Mesenchymal stem cell (in vitro differentiated cells and primary cell): Measurements from ENCODE around the gene LILRB5. TPM values are rescaled to one million over a fixed set of nuclear protein-coding genes. Genes with fewer than 3 reads are reported as not detected.

ENCODE experiments used
- DNase-seq: peaks from one replicate; pipeline ENCODE4 v3.0.0-alpha.2; 2013
- H2AFZ ChIP-seq: one replicate; pipeline ENCODE4 v1.6.1; 2013; ENCODE audit warnings: low read depth, mild to moderate bottlenecking, control low read depth, inconsistent platforms, low read length, moderate library complexity
- H2AK5ac ChIP-seq: 2 replicates; pipeline ENCODE4 v1.6.1; 2013; ENCODE audit warnings: low read length, moderate library complexity, mild to moderate bottlenecking, inconsistent platforms; ENCODE audit not compliant: severe bottlenecking
- H2BK120ac ChIP-seq: one replicate; pipeline ENCODE4 v1.6.1; 2013; ENCODE audit warnings: low read depth, mild to moderate bottlenecking, inconsistent platforms, low read length, moderate library complexity
- H2BK12ac ChIP-seq, 2 experiments: one replicate each; pipeline ENCODE4 v1.6.1; 2013; ENCODE audit warnings: inconsistent platforms in 2 of 2, low read length in 2 of 2, mild to moderate bottlenecking in 2 of 2, moderate library complexity in 2 of 2, control low read depth in 1 of 2
- H2BK15ac ChIP-seq: one replicate; pipeline ENCODE4 v1.6.1; 2013; ENCODE audit warnings: mild to moderate bottlenecking, low read depth, inconsistent platforms; ENCODE audit not compliant: poor library complexity, severe bottlenecking
- H2BK5ac ChIP-seq: 2 replicates; pipeline ENCODE4 v1.6.1; 2013; ENCODE audit warnings: low read depth, mild to moderate bottlenecking, low read length, control low read depth, inconsistent platforms; ENCODE audit not compliant: poor library complexity, severe bottlenecking
- H3K14ac ChIP-seq, 2 experiments: one replicate each; pipeline ENCODE4 v1.6.1; 2013; ENCODE audit warnings: inconsistent platforms in 2 of 2, low read length in 2 of 2, control low read depth in 1 of 2, mild to moderate bottlenecking in 1 of 2, moderate library complexity in 1 of 2
- H3K18ac ChIP-seq, 2 experiments: one replicate each; pipeline ENCODE4 v1.6.1; 2013; ENCODE audit warnings: inconsistent platforms in 2 of 2, low read length in 2 of 2, control low read depth in 1 of 2, low read depth in 1 of 2, mild to moderate bottlenecking in 1 of 2
- H3K23ac ChIP-seq, 2 experiments: one replicate each; pipeline ENCODE4 v1.6.1; 2013; ENCODE audit warnings: inconsistent platforms in 2 of 2, low read length in 2 of 2, mild to moderate bottlenecking in 2 of 2, moderate library complexity in 2 of 2, control low read depth in 1 of 2
- H3K27ac ChIP-seq: 2 replicates; pipeline ENCODE4 v1.5.1; 2013; ENCODE audit warnings: mild to moderate bottlenecking, moderate library complexity, low read length, control low read depth, inconsistent platforms; ENCODE audit not compliant: poor library complexity, severe bottlenecking
- H3K27me3 ChIP-seq, 2 experiments: 2 replicates each; pipeline versions ENCODE4 v1.6.1 to v1.7.0; 2013; ENCODE audit warnings: low read length in 2 of 2, mild to moderate bottlenecking in 2 of 2, moderate library complexity in 2 of 2, control low read depth in 1 of 2, inconsistent platforms in 1 of 2; ENCODE audit not compliant: control insufficient read depth in 1 of 2, insufficient read depth in 1 of 2
- H3K36me3 ChIP-seq, 2 experiments: 2 replicates each; pipeline versions ENCODE4 v1.6.1 to v1.7.0; 2013; ENCODE audit warnings: low read length in 2 of 2, control low read depth in 1 of 2, inconsistent platforms in 1 of 2, low read depth in 1 of 2, mild to moderate bottlenecking in 1 of 2; ENCODE audit not compliant: insufficient read depth in 2 of 2, control insufficient read depth in 1 of 2
- H3K4ac ChIP-seq, 2 experiments: one replicate each; pipeline ENCODE4 v1.6.1; 2013; ENCODE audit warnings: inconsistent platforms in 2 of 2, low read length in 2 of 2, mild to moderate bottlenecking in 2 of 2, moderate library complexity in 2 of 2, control low read depth in 1 of 2, low read depth in 1 of 2
- H3K4me1 ChIP-seq: 2 replicates; pipeline ENCODE4 v1.6.1; 2013; ENCODE audit warnings: low read depth, low read length, control low read depth; ENCODE audit not compliant: control insufficient read depth, insufficient read depth
- H3K4me2 ChIP-seq: 2 replicates; pipeline ENCODE4 v1.6.1; 2013; ENCODE audit warnings: low read length, mild to moderate bottlenecking, inconsistent platforms; ENCODE audit not compliant: poor library complexity, severe bottlenecking
- H3K4me3 ChIP-seq, 2 experiments: 2 replicates each; pipeline versions ENCODE4 v1.5.1 to v1.7.0; 2013; ENCODE audit warnings: low read length in 2 of 2, mild to moderate bottlenecking in 2 of 2, control low read depth in 1 of 2, low read depth in 1 of 2; ENCODE audit not compliant: insufficient read depth in 1 of 2
- H3K79me1 ChIP-seq: replicated peaks from 2 replicates; pipeline ENCODE4 v1.6.1; 2013; ENCODE audit warnings: mild to moderate bottlenecking, control low read depth, low read length, inconsistent platforms; ENCODE audit not compliant: poor library complexity, severe bottlenecking
- H3K9ac ChIP-seq: 2 replicates; pipeline ENCODE4 v1.7.0; 2013; ENCODE audit warnings: mild to moderate bottlenecking, low read length, moderate library complexity
- H3K9me3 ChIP-seq: 2 replicates; pipeline ENCODE4 v1.7.0; 2013; ENCODE audit warnings: mild to moderate bottlenecking, low read length; ENCODE audit not compliant: control insufficient read depth
- H4K8ac ChIP-seq: one replicate; pipeline ENCODE4 v1.6.1; 2013; ENCODE audit warnings: inconsistent platforms, mild to moderate bottlenecking, low read length, moderate library complexity
- H4K91ac ChIP-seq: one replicate; pipeline ENCODE4 v1.6.1; 2013; ENCODE audit warnings: mild to moderate bottlenecking, low read length, inconsistent platforms
- WGBS: methylation state at CpG from one replicate; pipeline ENCODE4 v1.1.7; 2013; ENCODE audit warnings: mixed read lengths; 5-methylcytosine and 5-hydroxymethylcytosine counted together
- polyA plus RNA-seq, 2 experiments: library from polyadenylated mRNA; stranded (reverse); fragments of 200-250 nt; gene quantifications; one replicate each; pipeline ENCODE4 v1.2.3, GENCODE V29; 2013

LILRB5 gene
- polyA plus RNA-seq (2013, experiment 1 of 2) = not detected
- not detected for polyA plus RNA-seq (2013, experiment 2 of 2)

GRCh38 chr19:54257116-54257480, at the start of gene LILRB5:
Gene LILRB5, minus strand, starts transcription at chr19:54257273. Its CDS starts 80 bp downstream, at chr19:54257193.
- no peaks in the 10 kb centered on the region for H3K4me1 ChIP-seq
- no peaks in the 10 kb centered on the region for H3K36me3 ChIP-seq
- no peak within 1 kb of the TSS for H3K14ac ChIP-seq
- no peak within 1 kb of the TSS for H3K4ac ChIP-seq
- H2BK12ac ChIP-seq = no peak within 1 kb of the TSS
- H3K9me3 ChIP-seq = no peaks in the 10 kb centered on the region
- no peak within 1 kb of the TSS for H2AFZ ChIP-seq
- H2BK5ac ChIP-seq = no peak within 1 kb of the TSS
- no peak within 1 kb of the TSS for H3K18ac ChIP-seq
- peaks cover 23 to 59% of the 10 kb centered on the region in 2 experiments for H3K27me3 ChIP-seq
- no peak within 1 kb of the TSS for H3K23ac ChIP-seq
- WGBS = 88% methylated on average over 9 of the region's 9 CpGs
- no peak within 1 kb of the TSS for H4K8ac ChIP-seq
- no peak within 1 kb of the TSS for H3K9ac ChIP-seq
- no peak for DNase-seq
- no peak within 1 kb of the TSS for H2BK15ac ChIP-seq
- H3K27ac ChIP-seq = no peak within 1 kb of the TSS
- H2BK120ac ChIP-seq = no peak within 1 kb of the TSS
- no peaks in the 10 kb centered on the region for H3K79me1 ChIP-seq
- H4K91ac ChIP-seq = no peak within 1 kb of the TSS
- no peak within 1 kb of the TSS for H3K4me2 ChIP-seq
- no peak within 1 kb of the TSS for H2AK5ac ChIP-seq
- no peak within 1 kb of the TSS for H3K4me3 ChIP-seq

- Histone ChIP-seq H3K4ac (no peak overlapping the region), H2BK5ac (no peak overlapping the region), H3K9ac (no peak overlapping the region), H2BK120ac (no peak overlapping the region), H3K36me3 (no peaks in the 10 kb centered on the region), H3K9me3 (no peaks in the 10 kb centered on the region), H3K4me1 (no peaks in the 10 kb centered on the region), H3K4me2 (no peak overlapping the region), H4K91ac (no peak overlapping the region), H3K18ac (no peak overlapping the region), H3K27me3 (peaks cover 0 to 3% of the 10 kb centered on the region in 2 experiments), H3K4me3 (no peak overlapping the region), H2BK15ac (no peak overlapping the region), H3K27ac (no peak overlapping the region), H4K8ac (no peak overlapping the region), H3K23ac (no peak overlapping the region), H2BK12ac (no peak overlapping the region), H2AFZ (no peak overlapping the region), H3K79me1 (no peaks in the 10 kb centered on the region), H3K14ac (no peak overlapping the region), H2AK5ac (no peak overlapping the region)
- WGBS = 81% methylated on average over 1 of the region's 1 CpG
- DNase-seq = no peak
Measured at GRCh38 chr19:54305141-54305540, 48.1 kb upstream of the LILRB5 start.

- H3K4me2 ChIP-seq = no peak overlapping the region
- no peak overlapping the region for H3K9ac ChIP-seq
- no peaks in the 10 kb centered on the region for H3K36me3 ChIP-seq
- no peak overlapping the region for H3K14ac ChIP-seq
- no peaks in the 10 kb centered on the region for H3K4me1 ChIP-seq
- H3K27ac ChIP-seq = no peak overlapping the region
- no peak overlapping the region for H2AK5ac ChIP-seq
- DNase-seq = no peak
- no peak overlapping the region for H2BK12ac ChIP-seq
- no peak overlapping the region for H3K18ac ChIP-seq
- H3K23ac ChIP-seq = no peak overlapping the region
- H4K8ac ChIP-seq = no peak overlapping the region
- no peak overlapping the region for H3K4ac ChIP-seq
- no peak overlapping the region for H2BK5ac ChIP-seq
- no peak overlapping the region for H2BK120ac ChIP-seq
- no peak overlapping the region for H2BK15ac ChIP-seq
- H3K9me3 ChIP-seq = no peaks in the 10 kb centered on the region
- no peak overlapping the region for H4K91ac ChIP-seq
- no peak overlapping the region for H3K4me3 ChIP-seq
- WGBS = 71% methylated on average over 4 of the region's 4 CpGs
- H3K79me1 ChIP-seq = no peaks in the 10 kb centered on the region
- peaks cover 0 to 11% of the 10 kb centered on the region in 2 experiments for H3K27me3 ChIP-seq
- H2AFZ ChIP-seq = no peak overlapping the region
Measured at GRCh38 chr19:54302257-54302656, 45.2 kb upstream of the LILRB5 start.

GRCh38 chr19:54299515-54299914, 42.4 kb upstream of the LILRB5 start:
- no peak overlapping the region for H3K9ac ChIP-seq
- H3K4me2 ChIP-seq = no peak overlapping the region
- peaks cover 0 to 11% of the 10 kb centered on the region in 2 experiments for H3K27me3 ChIP-seq
- H3K79me1 ChIP-seq = no peaks in the 10 kb centered on the region
- DNase-seq = no peak
- H2BK5ac ChIP-seq = no peak overlapping the region
- H3K4me3 ChIP-seq = no peak overlapping the region
- no peak overlapping the region for H2AFZ ChIP-seq
- no peak overlapping the region for H4K91ac ChIP-seq
- H3K14ac ChIP-seq = no peak overlapping the region
- no peaks in the 10 kb centered on the region for H3K4me1 ChIP-seq
- no peak overlapping the region for H2BK12ac ChIP-seq
- no peak overlapping the region for H2AK5ac ChIP-seq
- H3K9me3 ChIP-seq = no peaks in the 10 kb centered on the region
- no peak overlapping the region for H3K18ac ChIP-seq
- no peak overlapping the region for H2BK15ac ChIP-seq
- no peak overlapping the region for H3K27ac ChIP-seq
- no peak overlapping the region for H4K8ac ChIP-seq
- 100% methylated on average over 1 of the region's 5 CpGs for WGBS
- no peak overlapping the region for H2BK120ac ChIP-seq
- H3K23ac ChIP-seq = no peak overlapping the region
- no peak overlapping the region for H3K4ac ChIP-seq
- H3K36me3 ChIP-seq = no peaks in the 10 kb centered on the region
